MG63 (cell line): ENCODE measurements around the gene DNAH8. TPM values are rescaled to one million over a fixed set of nuclear protein-coding genes. Genes with fewer than 3 reads are reported as not detected.

Source experiments
- DNase-seq: peaks from one replicate; pipeline ENCODE4 v3.0.0-alpha.2; 2020
- H3K27me3 ChIP-seq: fragments of 250-450 bp; sonication (Bioruptor Pico); 2 replicates; pipeline ENCODE4 v1.5.1; 2020; ENCODE audit warnings: mild to moderate bottlenecking, moderate library complexity
- H3K36me3 ChIP-seq: fragments of 250-450 bp; sonication (Bioruptor Pico); 2 replicates; pipeline ENCODE4 v1.5.1; 2020; ENCODE audit warnings: mild to moderate bottlenecking, moderate library complexity
- H3K4me3 ChIP-seq: fragments of 250-450 bp; sonication (Bioruptor Pico); 2 replicates; pipeline ENCODE4 v1.5.1; 2020; ENCODE audit warnings: mild to moderate bottlenecking, moderate library complexity
- H3K9me3 ChIP-seq: fragments of 250-450 bp; sonication (Bioruptor Pico); 2 replicates; pipeline ENCODE4 v1.5.1; 2020; ENCODE audit warnings: mild to moderate bottlenecking, moderate library complexity
- total RNA-seq: library from RNA; depleted of rRNA; stranded (reverse); fragments of >200 nt; shearing (Covaris generic); gene quantifications from 2 replicates; pipeline ENCODE4 v1.2.3, GENCODE V29; 2014; ENCODE audit warnings: low replicate concordance

Gene DNAH8
- total RNA-seq, 1 experiment from 2014 or later = 1.2 TPM

- Histone ChIP-seq H3K27me3 (peaks cover 92% of the 10 kb centered on the region), H3K36me3 (no peaks in the 10 kb centered on the region), H3K9me3 (no peaks in the 10 kb centered on the region; the same call in 1 of the 2 replicates), H3K4me3 (no peak overlapping the region)
- DNase-seq = no peak
Measured at GRCh38 chr6:38978139-38978704, 263.1 kb downstream of the DNAH8 start.

GRCh38 chr6:38982470-38982869 is 267.4 kb downstream of the DNAH8 start:
- peaks cover 98% of the 10 kb centered on the region for H3K27me3 ChIP-seq
- DNase-seq = no peak
- H3K4me3 ChIP-seq = no peak overlapping the region
- H3K36me3 ChIP-seq = no peaks in the 10 kb centered on the region
- no peaks in the 10 kb centered on the region; the same call in 1 of the 2 replicates for H3K9me3 ChIP-seq

- Histone ChIP-seq H3K9me3 (no peaks in the 10 kb centered on the region; the same call in 1 of the 2 replicates), H3K36me3 (no peaks in the 10 kb centered on the region), H3K27me3 (peaks cover 94% of the 10 kb centered on the region), H3K4me3 (no peak overlapping the region)
- DNase-seq = no peak
Measured at GRCh38 chr6:38984723-38985122, 269.6 kb downstream of the DNAH8 start.

- Histone ChIP-seq H3K36me3 (no peaks in the 10 kb centered on the region), H3K27me3 (peaks cover 94% of the 10 kb centered on the region), H3K4me3 (no peak overlapping the region), H3K9me3 (no peaks in the 10 kb centered on the region; the same call in 1 of the 2 replicates)
- no peak for DNase-seq
Measured at GRCh38 chr6:38985839-38986238, 270.7 kb downstream of the DNAH8 start.

- Histone ChIP-seq H3K27me3 (peaks cover 89% of the 10 kb centered on the region), H3K4me3 (no peak overlapping the region), H3K9me3 (no peaks in the 10 kb centered on the region), H3K36me3 (no peaks in the 10 kb centered on the region)
- DNase-seq = no peak
Measured at GRCh38 chr6:38987503-38987902, 272.4 kb downstream of the DNAH8 start.

- H3K9me3 ChIP-seq = no peaks in the 10 kb centered on the region
- no peaks in the 10 kb centered on the region for H3K36me3 ChIP-seq
- DNase-seq = no peak
- no peak overlapping the region for H3K4me3 ChIP-seq
- H3K27me3 ChIP-seq = peaks cover 87% of the 10 kb centered on the region
Measured at GRCh38 chr6:38988736-38989449, 273.8 kb downstream of the DNAH8 start.

- no peaks in the 10 kb centered on the region for H3K9me3 ChIP-seq
- H3K36me3 ChIP-seq = no peaks in the 10 kb centered on the region
- DNase-seq = no peak
- peaks cover 82% of the 10 kb centered on the region for H3K27me3 ChIP-seq
- H3K4me3 ChIP-seq = no peak overlapping the region
Measured at GRCh38 chr6:38990475-38990874, 275.4 kb downstream of the DNAH8 start.

- no peak for DNase-seq
- peaks cover 78% of the 10 kb centered on the region for H3K27me3 ChIP-seq
- H3K4me3 ChIP-seq = no peak overlapping the region
- H3K36me3 ChIP-seq = no peaks in the 10 kb centered on the region
- no peaks in the 10 kb centered on the region for H3K9me3 ChIP-seq
Measured at GRCh38 chr6:38996676-38997075, 281.6 kb downstream of the DNAH8 start.

GRCh38 chr6:38997128-38997761 is 282.1 kb downstream of the DNAH8 start:
- no peak overlapping the region for H3K4me3 ChIP-seq
- DNase-seq = peak; percentile 55
- H3K36me3 ChIP-seq = no peaks in the 10 kb centered on the region
- H3K27me3 ChIP-seq = peaks cover 80% of the 10 kb centered on the region
- H3K9me3 ChIP-seq = no peaks in the 10 kb centered on the region

- DNase-seq = no peak
- Histone ChIP-seq H3K36me3 (no peaks in the 10 kb centered on the region), H3K27me3 (peaks cover 84% of the 10 kb centered on the region), H3K4me3 (no peak overlapping the region), H3K9me3 (no peaks in the 10 kb centered on the region)
Measured at GRCh38 chr6:39003072-39003471, 288.0 kb downstream of the DNAH8 start.

GRCh38 chr6:39003492-39003891 is 288.4 kb downstream of the DNAH8 start:
- H3K4me3 ChIP-seq = no peak overlapping the region
- H3K9me3 ChIP-seq = no peaks in the 10 kb centered on the region
- H3K27me3 ChIP-seq = peaks cover 83% of the 10 kb centered on the region
- no peak for DNase-seq
- H3K36me3 ChIP-seq = no peaks in the 10 kb centered on the region

- no peak overlapping the region for H3K4me3 ChIP-seq
Measured at GRCh38 chr6:39004801-39005200, 289.7 kb downstream of the DNAH8 start.

GRCh38 chr6:39005774-39006173 is 290.7 kb downstream of the DNAH8 start:
- H3K4me3 ChIP-seq = no peak overlapping the region
- peaks cover 86% of the 10 kb centered on the region for H3K27me3 ChIP-seq
- no peaks in the 10 kb centered on the region for H3K36me3 ChIP-seq
- no peak for DNase-seq
- no peaks in the 10 kb centered on the region for H3K9me3 ChIP-seq

More at GRCh38 chr6:39004801-39005200, 289.7 kb downstream of the DNAH8 start:
- Histone ChIP-seq H3K36me3 (no peaks in the 10 kb centered on the region), H3K27me3 (peaks cover 88% of the 10 kb centered on the region), H3K9me3 (no peaks in the 10 kb centered on the region)
- no peak for DNase-seq

GRCh38 chr6:39007575-39007974 is 292.5 kb downstream of the DNAH8 start:
- no peak overlapping the region for H3K4me3 ChIP-seq
- H3K36me3 ChIP-seq = no peaks in the 10 kb centered on the region
- no peak for DNase-seq
- H3K9me3 ChIP-seq = no peaks in the 10 kb centered on the region
- peaks cover 86% of the 10 kb centered on the region for H3K27me3 ChIP-seq

- Histone ChIP-seq H3K36me3 (no peaks in the 10 kb centered on the region), H3K9me3 (no peaks in the 10 kb centered on the region), H3K4me3 (no peak overlapping the region), H3K27me3 (peaks cover 79% of the 10 kb centered on the region)
- DNase-seq = no peak
Measured at GRCh38 chr6:39008737-39009136, 293.6 kb downstream of the DNAH8 start.

GRCh38 chr6:39009476-39009875 is 294.4 kb downstream of the DNAH8 start:
- H3K27me3 ChIP-seq = peaks cover 79% of the 10 kb centered on the region
- DNase-seq = no peak
- H3K36me3 ChIP-seq = no peaks in the 10 kb centered on the region
- H3K4me3 ChIP-seq = no peak overlapping the region
- no peaks in the 10 kb centered on the region for H3K9me3 ChIP-seq

GRCh38 chr6:39016839-39017546 is 301.9 kb downstream of the DNAH8 start:
- DNase-seq = no peak
- Histone ChIP-seq H3K4me3 (no peak overlapping the region), H3K36me3 (no peaks in the 10 kb centered on the region), H3K9me3 (no peaks in the 10 kb centered on the region), H3K27me3 (peaks cover 47% of the 10 kb centered on the region)
